ENCODE results near the gene MRPS24.
"Not testable (repeated sequence)": the region's sequence is repeated elsewhere in the genome, so short reads cannot be mapped to it uniquely, and the experiment has no call there.

MRPS24 gene

DNA sequence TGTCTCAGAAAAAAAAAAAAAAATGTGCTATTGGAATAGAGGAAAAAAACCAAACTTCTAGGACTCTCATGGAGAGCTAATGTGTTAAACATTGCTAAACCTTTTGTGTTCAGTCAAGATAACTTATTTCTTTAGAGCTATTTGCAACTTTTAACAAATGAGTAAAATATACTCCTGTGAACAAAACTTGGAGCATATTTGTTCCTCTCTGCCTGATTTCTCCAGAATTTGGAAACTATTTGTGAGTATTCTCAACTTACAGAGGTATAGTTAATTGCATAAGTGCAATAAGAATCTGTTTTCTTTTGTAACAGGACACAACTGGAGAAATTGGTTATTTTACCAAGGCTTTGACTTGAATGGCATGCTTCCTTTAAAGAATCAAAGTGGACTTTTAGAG, 38.4 kb downstream of the MRPS24 start:
- DNase-seq: not testable (repeated sequence)

DNA sequence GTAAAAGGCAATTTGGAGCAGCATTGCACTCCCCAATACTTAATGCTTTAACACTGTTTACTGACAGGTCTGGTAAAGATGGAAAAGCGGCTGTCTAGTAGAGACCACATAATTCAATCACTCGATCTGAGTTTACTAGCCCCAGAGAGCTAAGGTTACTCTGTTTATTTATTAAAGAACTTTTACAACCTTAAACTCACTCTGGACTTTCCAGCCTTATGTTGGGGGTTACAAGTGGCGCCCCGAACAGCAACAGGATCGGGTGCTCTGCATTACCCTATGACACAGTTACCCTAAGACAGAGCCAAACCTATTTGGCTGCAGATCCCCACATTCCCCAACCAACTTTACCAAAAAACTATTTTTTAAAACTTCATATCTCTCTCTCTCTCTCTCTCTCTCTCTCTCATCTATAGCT, 43.9 kb downstream of the MRPS24 start:
- no peak for DNase-seq

DNA sequence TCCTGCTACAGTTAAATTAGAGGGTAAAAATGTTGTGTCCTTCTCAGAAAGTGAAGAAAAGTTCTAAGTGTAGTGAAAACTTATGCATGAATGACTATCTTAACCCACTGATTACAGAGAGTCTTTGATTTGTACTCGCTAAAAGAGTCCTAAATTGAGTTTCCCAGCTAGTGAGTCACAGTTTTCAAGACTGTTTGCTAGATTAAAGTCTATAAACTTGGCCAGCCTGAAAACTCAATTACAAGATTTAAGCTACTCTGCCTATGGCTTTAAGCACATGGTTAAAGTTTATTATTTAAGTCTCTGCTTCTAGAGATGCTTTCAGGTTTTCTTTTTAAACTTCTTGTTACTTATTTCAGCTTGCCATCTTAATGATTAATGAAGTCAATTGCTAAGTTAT, 44.4 kb downstream of the MRPS24 start:
- DNase-seq: no peak

DNA sequence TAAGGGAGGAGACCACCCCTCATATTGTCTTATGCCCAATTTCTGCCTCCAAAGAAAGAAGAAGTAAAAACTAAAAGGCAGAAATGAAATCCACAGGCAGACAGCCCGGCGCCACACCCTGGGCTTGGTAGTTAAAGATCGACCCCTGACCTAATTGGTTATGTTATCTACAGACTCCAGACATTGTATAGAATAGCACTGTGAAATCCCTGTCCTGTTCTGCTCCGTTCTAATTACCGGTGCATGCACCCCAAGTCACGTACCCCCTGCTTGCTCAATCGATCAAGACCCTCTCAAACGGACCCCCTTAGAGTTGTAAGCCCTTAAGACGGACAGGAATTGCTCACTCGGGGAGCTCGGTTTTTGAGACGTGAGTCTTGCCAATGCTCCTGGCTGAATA, 44.8 kb downstream of the MRPS24 start:
- DNase-seq: not testable (repeated sequence)

DNA sequence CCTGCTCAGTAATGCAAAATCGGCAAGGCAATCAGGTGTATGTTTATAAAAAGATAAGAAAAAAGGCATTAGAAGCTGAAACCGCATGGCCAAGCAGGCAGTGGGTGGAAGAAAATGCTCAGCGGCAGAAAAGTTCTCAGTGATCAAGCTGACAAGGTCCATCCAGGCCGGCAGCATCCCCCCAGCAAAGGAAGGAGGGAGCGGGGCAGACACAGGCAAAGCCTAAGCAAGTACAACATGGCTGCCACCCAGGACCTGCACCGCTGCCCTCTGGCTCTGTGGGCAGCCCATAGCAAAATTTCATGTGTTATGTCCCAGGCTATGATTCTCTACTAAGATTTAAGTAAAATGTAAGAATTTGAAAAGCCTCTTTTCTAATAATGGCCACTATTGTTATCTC, 45.4 kb downstream of the MRPS24 start:
- DNase-seq: no peak

DNA sequence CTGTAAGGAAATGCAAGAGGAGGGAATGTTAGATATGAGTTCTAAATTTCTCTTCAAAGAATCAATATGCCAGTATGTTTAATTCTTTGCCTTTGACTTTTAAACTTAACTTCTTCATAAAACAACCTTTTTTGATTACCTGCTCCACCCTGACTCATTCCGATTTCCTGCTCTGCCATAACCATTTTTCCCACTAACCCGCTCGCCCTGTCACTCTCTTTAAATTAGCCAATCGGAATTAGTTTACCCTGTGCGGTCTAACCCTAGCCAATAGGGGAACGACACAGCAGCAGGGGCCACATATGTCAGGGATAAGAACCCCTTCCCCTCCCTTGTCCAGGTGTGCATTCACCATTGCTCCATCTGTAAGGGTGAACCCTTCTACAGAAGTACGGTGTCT, 45.9 kb downstream of the MRPS24 start:
- not testable (repeated sequence) for DNase-seq
